HG03521 (cell line): Measurements from ENCODE around the gene TMEM25.
"Not testable (repeated sequence)": the region's sequence is repeated elsewhere in the genome, so short reads cannot be mapped to it uniquely, and the experiment has no call there.

Experiments used
- ATAC-seq: cut with Tn5 transposase; IDR thresholded peaks from one replicate; pipeline ENCODE4 v1.9.1; 2021; ENCODE audit warnings: mild to moderate bottlenecking, moderate library complexity; ENCODE audit not compliant: unreplicated experiment

The TMEM25 gene

GRCh38 chr11:118530683-118531596, at the start of gene TMEM25:
Gene TMEM25, plus strand, starts transcription at chr11:118531192. Its CDS starts 610 bp downstream, at chr11:118531802.
- ATAC-seq: peak; percentile 39

DNA sequence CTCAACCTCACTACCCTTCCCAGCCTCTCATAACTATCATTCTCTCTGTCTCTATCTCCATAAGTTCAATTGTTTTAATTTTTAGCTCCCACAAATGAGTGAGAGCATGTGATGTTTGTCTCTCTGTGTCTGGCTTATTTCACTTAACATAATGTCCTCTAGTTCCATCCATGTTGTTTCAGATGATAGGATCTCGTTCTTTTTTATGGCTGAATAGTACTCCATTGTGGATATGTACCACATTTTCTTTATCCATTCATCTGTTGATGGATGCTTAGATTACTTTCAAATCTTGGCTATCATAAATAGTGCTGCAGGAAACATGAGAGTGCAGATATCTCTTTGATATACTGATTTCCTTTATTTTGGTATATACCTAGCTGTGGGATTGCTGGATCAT, 49.8 kb upstream of the TMEM25 start:
- not testable (repeated sequence) for ATAC-seq

DNA sequence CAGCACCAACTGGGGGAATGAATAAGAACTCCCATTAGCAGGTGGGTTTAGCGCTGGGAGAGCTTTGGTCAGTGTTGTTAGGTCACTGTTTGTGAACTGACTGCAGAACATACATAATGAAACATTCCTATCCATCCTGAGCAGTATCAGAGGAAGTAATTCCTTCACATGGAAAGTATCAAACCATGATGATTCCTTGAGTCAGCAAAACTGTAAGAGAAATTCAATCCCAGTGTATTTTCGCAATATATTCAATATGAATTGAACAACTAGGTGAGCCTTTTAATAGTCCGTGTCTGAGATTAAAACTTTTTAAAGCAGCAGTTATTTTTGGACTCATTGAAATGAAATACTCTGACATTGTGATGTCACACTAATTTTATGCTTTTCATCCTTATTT, 46.6 kb upstream of the TMEM25 start:
- no peak for ATAC-seq

DNA sequence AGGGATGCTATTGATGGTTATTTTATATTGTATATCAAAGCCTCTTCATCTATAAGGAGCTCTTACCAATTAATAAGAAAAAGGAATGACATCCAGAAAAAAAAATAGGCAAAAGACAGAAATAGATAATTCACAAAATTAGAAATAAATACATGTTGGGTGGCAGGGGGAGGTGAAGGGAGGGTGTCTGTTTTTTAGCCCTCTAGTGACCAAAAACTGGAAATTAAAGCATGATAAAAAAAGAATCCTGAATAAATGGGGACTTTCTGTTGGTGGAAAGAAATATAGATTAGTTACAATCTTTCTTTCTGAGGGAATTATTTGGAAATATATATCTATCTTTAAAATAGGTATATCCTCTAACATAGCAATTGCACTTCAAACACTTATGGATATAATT, 45.7 kb upstream of the TMEM25 start:
- no peak for ATAC-seq

DNA sequence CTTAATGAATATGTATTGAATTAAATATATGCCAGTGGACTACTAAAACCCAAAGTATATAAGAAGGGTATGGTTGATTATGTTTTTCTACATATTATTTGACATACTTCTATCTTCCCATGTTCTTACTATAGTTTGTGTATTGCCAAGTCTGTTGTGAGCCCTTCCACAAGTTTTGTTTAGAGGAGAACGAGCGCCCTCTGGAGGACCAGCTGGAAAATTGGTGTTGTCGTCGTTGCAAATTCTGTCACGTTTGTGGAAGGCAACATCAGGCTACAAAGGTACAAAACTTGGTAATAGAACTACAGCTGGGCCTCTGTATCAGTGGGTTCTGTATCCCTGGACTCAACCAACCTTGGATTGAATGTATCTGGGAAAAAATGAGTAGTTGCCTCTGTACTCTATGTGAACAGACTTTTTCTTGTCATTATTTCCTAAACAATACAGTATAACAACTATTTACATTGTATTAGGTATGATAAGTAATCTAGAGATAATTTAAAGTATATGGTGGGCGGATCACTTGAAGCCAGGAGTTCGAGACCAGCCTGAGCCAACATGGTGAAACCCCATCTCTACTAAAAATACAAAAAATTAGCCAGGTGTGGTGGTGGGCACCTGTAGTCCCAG, 42.4 kb upstream of the TMEM25 start:
- no peak for ATAC-seq

GRCh38 chr11:118491041-118491440, 40.0 kb upstream of the TMEM25 start:
- ATAC-seq: no peak

DNA sequence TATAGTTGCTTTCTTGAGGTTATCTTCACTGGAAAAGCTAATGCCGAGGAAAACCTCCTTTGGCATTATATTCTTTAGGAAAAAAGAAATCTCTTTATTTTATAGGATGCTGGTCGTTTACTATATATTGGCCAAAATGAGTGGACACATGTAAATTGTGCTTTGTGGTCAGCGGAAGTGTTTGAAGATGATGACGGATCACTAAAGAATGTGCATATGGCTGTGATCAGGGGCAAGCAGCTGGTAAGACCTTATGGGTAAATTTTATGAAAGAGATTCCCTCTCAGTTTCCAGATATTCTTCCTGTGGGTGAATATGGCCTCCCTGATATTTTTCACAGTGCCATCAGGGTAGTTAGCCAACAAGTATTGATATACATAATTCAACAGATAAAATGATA, 33.2 kb upstream of the TMEM25 start:
- ATAC-seq: no peak

- ATAC-seq: no peak
Observed at GRCh38 chr11:118503216-118503615, 27.8 kb upstream of the TMEM25 start.

DNA sequence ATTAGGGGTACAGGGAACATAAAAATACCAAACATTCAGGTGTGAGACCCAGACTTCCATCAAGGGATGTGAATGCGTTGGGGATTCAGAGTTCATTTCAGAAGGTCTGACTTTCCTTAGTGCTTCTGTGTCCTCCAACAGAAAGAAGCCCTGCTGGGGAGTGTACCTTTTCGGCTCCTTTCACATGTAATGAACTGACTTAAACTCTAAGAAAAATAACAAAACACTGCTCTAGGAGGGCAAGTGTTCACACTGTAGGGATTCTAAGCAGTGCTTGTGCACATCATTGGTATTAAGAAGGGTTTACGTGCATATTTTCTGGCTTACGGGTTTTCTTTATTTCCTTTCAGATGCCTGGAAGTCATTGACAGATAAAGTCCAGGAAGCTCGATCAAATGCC, 19.4 kb upstream of the TMEM25 start:
- ATAC-seq: no peak

DNA sequence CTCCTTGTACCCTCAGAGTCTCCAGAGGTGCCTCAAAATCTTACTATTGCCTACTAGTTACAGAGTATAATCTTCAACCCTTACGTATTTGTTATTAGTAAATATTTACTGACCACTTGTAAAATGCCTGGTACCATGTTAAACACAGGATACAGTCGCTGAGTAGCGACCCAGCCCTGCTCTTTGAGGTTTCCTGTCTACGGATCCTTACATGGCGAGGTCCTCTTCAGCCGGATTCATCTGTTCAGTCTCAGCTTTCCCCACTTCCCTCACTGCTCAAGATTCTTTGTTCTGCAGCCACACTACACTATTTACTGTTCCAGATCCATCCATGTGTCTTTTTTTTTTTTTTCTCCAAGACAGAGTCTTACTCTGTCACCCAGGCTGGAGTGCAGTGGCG, 16.9 kb upstream of the TMEM25 start:
- no peak for ATAC-seq

DNA sequence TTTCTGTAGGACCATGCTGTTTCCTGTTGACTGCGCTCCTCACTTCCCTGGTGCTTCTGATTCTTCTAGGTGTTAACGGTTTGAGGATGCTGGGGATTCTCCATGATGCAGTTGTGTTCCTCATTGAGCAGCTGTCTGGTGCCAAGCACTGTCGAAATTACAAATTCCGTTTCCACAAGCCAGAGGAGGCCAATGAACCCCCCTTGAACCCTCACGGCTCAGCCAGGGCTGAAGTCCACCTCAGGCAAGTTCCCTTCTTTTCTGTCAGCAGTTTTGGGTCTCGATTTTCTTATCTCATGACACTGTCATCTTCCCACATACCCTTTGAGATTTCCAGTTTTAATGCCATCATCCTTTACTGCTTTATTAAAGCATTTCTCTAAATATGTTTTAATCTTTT, 11.4 kb upstream of the TMEM25 start:
- ATAC-seq: no peak

GRCh38 chr11:118521892-118522311, 9.1 kb upstream of the TMEM25 start:
- no peak for ATAC-seq

GRCh38 chr11:118522571-118523072, 8.4 kb upstream of the TMEM25 start:
- ATAC-seq: no peak

- ATAC-seq: no peak
Observed at GRCh38 chr11:118524356-118524755, 6.6 kb upstream of the TMEM25 start.

GRCh38 chr11:118524757-118525470, 6.1 kb upstream of the TMEM25 start:
- ATAC-seq: no peak

DNA sequence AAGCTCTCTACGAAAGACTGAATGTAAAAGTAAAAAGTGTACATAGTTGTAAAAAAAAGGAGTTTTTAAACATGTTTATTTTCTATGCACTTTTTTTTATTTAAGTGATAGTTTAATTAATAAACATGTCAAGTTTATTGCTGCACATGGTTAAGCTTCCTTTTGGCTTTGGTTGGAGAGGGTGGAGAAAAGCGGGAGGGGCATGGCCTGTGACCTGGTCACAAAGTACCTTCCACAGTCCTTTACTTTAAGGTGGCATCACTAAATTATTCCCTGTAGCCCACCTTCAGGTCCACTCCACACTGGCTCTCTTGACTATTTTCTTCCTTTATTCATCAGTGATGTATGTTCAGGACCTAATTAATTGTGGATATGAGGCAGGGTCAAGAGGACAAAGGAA, 4.3 kb upstream of the TMEM25 start:
- no peak for ATAC-seq

DNA sequence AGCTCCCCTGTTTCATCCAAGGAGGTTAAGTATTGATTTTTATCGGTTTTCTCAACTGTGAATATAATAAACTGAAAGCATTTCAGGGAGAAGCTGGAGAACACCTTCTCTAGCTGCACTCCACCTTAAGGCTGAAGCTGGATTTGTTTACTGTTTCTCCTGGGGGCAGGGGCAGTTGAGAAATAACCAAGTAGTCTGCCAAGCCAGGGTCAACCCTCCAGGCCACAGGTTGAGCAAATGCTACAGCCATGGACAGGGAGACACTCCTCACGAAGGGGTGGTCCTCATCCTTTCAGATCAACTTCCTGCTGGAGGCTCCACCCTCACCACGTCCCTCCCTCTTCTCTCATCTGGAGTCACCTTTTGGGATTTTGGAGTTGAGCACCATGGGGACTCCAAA, 3.9 kb upstream of the TMEM25 start, which contains the start of gene TTC36:
TTC36 (plus strand) TSS at position 366 of the 400 bp plus-strand sequence; CDS start at position 387, 21 bp downstream.
- no peak for ATAC-seq

- ATAC-seq: no peak
Observed at GRCh38 chr11:118528511-118528910, 2.5 kb upstream of the TMEM25 start.

- ATAC-seq: no peak
Observed at GRCh38 chr11:118529584-118530175, 1.3 kb upstream of the TMEM25 start.

- ATAC-seq: no peak
Observed at GRCh38 chr11:118530180-118530682, 761 bp upstream of the TMEM25 start.
